Left lobe of liver (tissue), 2 donors: ENCODE measurements around the gene IMMT. TPM values are rescaled to one million over a fixed set of nuclear protein-coding genes. Genes with fewer than 3 reads are reported as not detected.
"Not testable (repeated sequence)": the region's sequence is repeated elsewhere in the genome, so short reads cannot be mapped to it uniquely, and the experiment has no call there.

Experiments used
- ATAC-seq: fragments of 200-7000 bp; cut with Tn5 transposase; one replicate; pipeline ENCODE4 v1.9.1; 2020; ENCODE audit warnings: mild to moderate bottlenecking, moderate library complexity
- DNase-seq: peaks from one replicate; pipeline ENCODE4 v3.0.0-alpha.2; 2020; ENCODE audit warnings: low spot score
- total RNA-seq: library from RNA; stranded (reverse); gene quantifications from one replicate; pipeline ENCODE4 v1.2.1, GENCODE V29; 2021
- donor health status: DM: no; HTN: no; CAD: no; lungs with moderate emphysema.
- donor health status: DM: no; HTN: yes; CAD: no.

Gene IMMT
- total RNA-seq, 1 donor from 2014 or later, result 50.1 TPM

DNA sequence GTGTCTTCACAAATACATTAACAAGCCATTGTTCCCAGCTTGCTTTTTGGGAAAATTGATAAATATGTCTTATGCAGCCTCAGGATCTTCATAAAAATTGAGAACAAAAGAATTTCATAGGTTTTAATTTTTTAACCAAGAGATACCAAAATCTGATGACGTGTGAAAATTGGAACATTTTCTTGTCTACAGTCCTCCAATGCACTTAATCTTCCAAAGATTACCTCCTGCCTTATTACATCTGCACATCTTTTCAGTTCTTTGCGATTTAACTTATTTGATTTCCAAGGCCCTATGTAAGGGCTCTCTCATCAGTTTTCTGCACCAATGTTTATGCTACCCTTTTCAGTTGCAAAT lies 7.1 kb upstream of the IMMT start:
- ATAC-seq, result no peak

DNA sequence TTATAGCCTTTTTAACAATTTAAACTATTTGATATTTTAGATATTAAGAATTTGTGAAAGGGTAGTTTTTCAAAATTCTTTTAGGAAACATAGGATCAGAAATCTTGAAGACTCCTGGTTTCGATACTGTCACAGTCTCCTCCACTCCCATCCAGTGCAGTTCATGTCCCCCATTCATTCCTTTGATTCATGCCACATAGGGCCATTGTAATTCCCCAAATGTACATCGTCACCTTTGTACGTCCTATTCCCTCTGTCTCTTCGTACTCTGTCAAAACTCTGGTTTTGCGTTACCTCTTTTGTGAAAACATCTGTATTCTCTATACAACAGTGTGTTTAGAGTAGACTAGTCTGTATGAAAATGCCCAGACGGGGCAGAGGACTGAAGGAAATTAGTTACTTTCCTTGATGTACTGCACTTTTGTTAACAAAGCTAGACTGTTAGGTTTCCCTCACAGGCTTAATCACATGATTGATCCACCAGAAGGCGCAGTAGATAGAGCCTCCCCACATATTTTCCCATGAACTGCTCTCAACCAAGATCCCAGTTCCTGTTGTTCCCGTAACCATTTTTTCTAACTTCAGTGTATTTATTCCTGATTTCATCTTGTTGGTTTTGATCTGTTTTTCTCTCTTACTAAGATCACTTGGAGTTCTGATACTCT lies 6.5 kb upstream of the IMMT start:
- no peak for ATAC-seq
- no peak for DNase-seq

More for the DNA sequence above, 7.1 kb upstream of the IMMT start:
- DNase-seq, result no peak

DNA sequence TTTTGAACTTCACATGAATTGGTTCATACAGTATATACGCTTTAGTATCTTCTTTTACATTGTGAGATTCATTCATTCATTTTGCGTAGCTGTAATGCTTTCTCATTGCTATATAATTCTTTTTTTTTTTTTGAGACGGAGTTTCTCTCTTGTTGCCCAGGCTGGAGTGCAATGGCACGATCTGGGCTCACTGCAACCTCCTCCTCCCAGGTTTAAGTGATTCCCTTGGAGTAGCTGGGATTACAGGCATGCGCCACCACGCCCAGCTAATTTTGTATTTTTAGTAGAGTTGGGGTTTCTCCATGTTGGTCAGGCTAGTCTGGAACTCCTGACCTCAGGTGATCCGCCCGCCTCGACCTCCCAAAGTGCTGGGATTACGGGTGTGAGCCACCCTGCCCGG lies 5.3 kb upstream of the IMMT start:
- not testable (repeated sequence) for ATAC-seq, DNase-seq

DNA sequence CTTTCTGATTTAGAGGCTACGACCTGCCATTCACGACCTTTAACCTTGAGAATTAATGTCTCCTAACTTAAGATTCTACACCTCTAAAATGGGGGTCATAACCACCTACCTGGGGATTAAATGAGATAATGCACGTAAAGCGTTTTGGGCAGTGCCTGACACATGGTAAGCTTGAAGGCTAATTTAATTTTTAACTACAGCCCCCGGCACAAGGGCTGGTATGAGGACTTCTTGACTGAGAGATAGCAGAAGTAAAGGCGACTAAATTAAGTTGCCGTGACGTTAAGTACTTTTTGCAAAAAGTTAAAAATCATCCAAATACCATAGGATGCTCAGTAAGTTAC lies 4.5 kb upstream of the IMMT start:
- no peak for ATAC-seq
- DNase-seq, result no peak

DNA sequence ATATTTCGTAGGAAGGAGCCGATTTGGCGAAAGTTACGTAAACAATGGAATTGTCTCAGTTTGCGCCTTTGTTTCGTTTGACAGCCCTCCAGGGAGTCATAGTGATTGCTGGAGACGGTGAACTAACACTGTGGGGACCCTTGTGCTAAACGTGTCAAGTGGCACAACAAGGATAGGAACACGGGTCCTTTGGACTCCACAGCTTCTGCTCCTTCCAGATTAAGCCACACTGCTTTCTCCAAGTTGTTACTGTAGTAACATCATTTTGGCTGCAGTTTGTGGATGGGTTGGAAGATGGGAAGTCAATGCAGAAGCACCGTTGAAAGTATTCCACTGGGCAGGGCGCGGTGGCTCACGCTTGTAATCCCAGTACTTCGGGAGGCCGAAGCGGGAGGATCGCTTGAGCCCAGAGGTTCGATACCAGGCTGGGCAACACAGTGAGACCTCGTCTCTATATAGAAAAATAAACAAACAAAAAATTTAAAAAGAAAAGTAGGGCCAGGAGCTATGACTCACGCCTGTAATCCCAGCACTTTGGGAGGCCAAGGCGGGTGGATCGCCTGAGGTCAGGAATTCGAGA lies 636 bp upstream of the IMMT start:
- no peak for ATAC-seq
- DNase-seq, result no peak

DNA sequence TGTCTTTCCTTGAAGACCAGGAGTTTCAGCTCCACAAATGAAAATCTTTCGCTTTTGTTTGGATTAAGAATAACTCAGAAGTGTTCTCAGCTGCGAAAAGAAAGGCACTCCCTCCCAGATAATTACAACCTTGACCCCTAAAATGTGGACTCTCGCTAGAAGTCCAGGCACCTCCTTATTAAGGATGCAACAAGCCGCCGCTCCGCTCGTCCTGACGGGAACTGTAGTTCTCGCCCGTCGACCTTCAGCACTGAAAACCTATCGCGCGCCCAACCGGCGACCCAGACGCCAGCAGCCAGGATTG lies 559 bp downstream of the IMMT start:
- peak; percentile 96 for DNase-seq
- ATAC-seq, result no peak

DNA sequence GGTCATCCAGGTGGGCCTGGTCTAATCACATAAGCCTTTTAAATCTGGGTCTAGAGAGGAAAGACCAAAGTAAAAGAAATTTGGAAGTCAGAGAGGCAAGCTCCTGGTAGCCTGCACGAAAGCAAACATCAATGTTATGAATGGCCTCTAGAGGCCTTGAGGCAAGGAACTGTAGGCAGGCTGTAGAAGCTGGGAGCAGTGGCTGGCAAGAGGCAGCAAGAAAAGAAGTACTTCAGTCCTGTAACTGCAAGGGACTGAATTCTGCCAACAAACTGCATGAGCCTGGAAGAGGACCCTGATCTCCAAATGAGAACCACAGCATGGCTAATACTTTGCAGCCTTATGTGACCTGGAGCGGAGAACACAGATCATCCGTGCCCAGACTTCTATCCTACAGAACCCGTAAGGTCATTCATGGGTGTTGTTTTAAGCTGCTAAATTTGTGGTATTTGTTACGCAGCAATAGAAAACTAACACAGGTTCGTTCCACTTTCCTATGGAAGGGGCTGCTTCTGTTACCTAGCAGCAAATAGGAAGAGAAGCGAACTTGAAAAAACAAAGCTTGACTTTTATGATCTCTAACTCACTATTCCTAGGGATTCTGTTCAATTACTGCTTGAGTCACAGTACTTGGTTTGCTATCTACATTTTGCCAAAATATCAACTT lies 1.2 kb downstream of the IMMT start:
- DNase-seq (no peak), ATAC-seq (no peak)

DNA sequence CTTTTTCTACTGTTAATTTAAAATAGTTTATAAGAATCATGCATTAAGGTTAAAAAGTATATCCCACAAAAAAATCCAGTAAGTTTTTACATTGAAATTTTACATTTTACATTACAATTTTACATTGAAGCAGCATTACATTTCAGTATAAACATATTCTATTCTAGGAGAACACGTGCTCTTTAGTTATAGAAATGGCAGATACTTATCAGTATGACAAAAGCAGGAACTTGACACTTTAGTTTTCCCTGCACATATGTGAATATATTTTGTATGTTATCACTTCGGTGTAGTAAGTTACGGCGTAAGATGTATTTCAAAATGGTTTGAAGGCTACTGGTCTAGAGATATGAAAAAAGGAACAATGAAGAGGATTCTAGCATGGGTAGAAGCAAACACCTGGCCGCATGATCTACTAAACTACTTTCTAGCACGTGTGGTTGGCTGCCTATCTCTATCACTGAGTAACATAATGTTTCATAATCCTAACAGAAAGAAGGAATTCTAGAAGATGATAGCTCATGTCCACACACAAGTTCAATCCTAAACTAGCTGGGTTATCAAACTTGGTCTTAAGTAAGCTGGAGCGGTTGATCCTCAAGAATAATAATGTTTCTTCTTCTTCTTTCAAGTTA lies 5.4 kb downstream of the IMMT start:
- ATAC-seq, result no peak

DNA sequence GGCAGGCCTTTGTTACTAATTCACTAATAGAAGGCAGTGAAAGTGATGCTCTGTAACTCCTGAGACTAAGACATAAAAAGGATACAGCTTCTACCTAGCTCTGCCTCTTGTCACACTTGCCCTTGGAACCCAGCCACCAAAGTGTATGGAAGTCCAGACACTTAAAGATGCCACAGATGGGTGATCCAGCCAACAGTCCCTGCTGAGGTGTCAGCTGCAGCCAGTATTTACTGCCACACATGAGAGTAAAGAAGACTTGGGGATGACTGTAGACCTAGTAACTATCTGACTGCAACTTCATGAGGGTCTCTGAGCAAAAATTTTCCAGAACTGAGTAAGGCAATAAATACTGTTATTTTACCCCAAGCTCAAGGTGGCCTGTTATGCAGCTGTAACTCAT lies 8.8 kb downstream of the IMMT start:
- ATAC-seq, result no peak
- DNase-seq, result no peak

More for the DNA sequence above, 5.4 kb downstream of the IMMT start:
- no peak for DNase-seq

DNA sequence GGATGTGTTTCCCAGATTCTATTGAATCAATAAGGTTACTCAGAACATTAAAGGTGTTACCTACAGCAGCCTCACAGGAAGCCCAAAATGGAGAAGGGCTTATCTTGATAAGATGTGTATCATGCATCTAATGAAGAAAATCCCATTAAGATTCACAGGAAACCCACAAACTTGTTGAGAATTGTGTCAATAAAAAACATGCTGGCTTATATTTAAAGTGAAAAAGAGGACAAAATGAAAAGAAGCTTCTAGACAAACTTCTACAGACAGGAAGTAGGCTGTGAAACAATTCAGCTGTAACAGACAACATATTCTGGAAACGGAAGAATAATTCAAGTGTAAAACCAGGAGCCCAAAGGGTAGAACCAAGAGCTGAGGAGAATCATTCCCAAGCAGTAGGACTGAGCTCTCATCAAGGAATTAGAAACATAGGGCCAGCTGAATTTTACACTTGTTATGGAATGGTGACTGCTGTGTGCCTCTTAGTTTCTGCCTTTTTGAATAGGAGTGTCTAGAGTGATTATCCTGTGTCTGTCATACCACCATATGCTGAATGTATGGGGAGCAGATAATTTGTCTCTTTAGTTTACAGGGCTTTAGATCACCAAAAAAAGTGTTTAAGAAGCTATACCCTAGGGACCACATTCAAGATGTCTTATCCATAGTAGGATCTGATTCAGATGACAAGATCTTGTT lies 9.6 kb downstream of the IMMT start:
- ATAC-seq (peak; percentile 19), DNase-seq (no peak)

DNA sequence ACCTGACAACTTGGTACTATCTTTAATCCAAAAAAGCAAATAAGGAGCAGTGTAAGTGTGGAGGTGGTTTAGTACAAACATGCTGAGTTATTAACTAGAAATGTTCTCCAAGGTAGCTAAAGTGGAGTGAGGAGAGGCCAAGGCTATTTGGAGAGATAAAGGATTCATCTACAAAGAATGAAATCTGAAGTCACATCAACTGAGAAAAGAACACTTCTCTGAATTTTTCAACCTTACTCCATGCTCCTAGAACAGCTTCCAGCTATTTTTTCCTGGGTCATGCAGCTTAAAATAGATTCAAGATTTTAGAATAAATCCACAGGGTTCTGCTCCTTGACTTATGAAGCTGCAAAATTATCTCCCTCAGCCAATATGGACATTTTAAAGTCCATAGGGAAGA lies 18.7 kb downstream of the IMMT start:
- ATAC-seq (no peak), DNase-seq (no peak)

DNA sequence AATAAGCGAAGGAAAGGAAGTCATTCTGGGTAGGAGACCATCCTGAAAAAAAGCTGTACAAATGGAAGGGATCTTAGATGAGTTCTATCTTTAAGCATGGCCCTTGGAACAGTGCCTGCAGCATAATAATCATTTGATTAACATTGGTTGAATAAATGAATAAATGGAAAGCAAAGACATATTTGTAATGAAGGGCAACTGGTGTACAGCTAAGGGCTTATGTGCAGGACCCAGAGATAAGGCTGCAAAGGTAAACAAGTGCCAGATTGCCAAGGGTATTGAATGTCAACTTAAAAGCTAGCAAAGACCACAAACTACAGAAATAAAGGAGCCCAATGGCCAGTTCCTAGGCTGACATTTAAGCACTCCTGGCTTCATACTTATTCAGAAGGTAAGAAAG lies 19.4 kb downstream of the IMMT start:
- DNase-seq (no peak), ATAC-seq (peak; percentile 37)

DNA sequence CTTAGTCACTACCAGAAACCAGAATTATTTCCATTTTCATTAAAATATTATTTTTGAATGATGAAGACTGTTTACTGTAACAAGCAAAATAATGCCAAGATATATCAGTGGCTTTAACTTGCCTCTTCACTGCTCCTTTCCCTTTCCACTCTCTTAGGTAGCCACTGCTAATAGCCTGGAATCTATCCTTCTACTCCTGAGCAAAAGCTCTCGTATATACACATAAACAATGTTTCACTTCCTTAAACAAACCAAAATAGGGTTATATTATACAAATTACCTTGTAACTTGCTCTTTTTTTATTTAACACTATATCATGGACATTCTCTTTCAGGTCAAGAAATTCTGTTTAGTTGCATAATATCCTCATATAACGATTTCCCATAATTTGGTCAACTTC lies 20.8 kb downstream of the IMMT start:
- no peak for ATAC-seq

DNA sequence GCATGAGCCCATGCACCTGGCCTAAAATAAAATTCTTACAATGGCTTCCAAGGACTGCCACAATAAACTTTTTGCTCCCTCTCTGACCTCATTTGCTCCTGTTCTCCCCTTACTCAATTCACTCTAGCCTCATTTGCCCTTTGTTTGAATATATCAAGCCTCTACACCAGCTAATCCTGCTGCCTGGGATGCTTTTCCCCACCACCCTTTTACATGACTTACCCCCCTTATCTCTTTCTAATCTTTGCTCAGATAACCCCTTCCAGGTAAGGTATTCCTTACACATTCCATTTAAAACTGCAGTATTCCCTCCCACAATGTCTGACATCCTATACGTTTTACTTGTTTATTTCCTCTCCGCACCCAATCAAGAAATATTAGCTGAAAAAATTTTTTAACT lies 22.7 kb downstream of the IMMT start:
- ATAC-seq (no peak), DNase-seq (no peak)

More for the DNA sequence above, 20.8 kb downstream of the IMMT start:
- no peak for DNase-seq

DNA sequence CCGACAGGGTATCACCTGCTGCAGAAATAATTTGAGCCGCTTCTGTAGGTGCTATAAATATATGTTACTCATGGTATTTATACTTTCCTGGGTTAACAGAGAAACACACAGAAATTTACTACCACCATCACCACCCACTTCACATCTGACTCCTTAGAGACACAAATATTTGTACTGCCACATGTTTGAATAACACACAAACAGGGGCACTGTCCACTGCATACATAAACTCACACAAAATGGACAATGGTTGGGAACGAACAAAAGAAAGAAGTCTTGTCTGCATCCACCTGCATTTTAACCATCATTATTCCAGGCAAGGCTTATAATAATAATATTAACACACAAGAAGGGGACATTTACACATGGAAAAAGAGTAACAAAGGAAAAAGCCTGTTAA lies 24.0 kb downstream of the IMMT start:
- DNase-seq (no peak), ATAC-seq (no peak)

DNA sequence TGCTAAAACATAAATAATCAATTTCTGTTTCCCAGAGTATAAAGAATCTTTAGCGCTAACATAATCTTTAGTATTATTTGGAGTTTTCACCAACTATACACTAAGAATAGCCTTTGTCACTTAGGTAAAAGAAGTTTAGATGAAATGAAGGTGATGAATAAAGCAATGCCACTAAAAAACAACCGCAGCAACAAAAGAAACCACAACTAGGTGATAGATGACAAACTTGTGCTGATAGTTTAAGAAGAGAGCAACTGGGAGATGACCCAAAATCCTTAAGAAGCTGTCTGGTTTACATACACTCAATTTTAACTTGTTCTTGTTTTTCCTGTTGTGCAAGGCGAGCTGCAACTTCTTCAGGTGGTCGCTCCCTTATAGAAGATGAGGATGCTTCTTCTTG lies 24.8 kb downstream of the IMMT start:
- no peak for ATAC-seq

DNA sequence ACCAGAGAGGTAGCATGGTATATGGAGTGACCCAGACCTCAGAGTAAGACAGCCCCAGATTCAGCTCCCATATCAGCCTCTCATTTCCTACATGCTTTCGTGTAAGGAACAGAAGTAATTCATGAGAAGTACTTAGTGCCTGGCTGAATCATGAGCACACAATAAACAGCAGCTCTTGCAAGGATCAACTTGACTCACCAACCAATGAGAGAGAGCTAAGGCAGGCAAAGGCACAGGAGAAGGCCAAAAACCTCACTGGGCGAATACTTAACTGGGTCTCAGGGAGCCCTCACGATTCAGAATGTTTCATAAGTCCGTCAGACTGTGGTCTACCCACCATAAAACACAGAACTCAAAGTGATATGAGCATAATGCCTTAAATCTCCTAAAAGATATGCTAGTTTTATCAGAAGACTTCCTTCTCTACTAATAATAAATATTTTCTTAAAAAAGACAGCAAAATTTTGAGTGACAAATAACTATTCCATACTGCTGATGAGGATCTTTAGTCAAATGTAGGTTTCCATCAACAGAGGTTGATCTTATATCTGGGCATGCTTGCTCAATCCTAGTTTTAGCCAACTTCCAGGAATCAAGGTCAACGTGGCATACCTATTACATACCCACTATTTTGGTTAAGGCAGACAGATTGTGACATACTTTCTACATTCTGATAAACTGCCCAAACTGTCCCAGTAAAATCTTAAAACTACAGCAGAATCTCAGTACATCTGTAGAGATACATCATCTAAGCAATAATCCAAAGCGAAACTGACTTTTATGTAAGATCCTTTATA lies 34.9 kb downstream of the IMMT start:
- no peak for DNase-seq
- ATAC-seq, result peak; percentile 36

More for the DNA sequence above, 24.8 kb downstream of the IMMT start:
- DNase-seq, result no peak

DNA sequence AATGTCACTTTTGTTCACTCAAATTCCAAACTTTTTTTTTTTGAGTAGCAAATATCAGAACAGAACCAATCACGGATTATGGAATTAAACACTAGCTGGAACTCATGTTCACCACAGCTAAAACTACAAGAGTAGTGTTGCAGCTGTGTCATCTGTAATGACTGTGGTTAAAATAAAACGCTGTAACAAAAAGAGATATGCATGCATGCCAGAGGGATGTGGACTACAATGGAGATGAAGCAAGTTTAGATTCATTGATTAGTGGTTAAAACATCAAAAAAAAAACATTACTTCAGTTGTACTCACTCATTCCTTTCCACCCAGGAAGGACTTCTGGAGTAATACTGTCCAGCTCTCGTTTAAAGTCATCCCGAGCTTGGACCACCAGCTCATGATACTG lies 37.0 kb downstream of the IMMT start:
- ATAC-seq (no peak), DNase-seq (no peak)

DNA sequence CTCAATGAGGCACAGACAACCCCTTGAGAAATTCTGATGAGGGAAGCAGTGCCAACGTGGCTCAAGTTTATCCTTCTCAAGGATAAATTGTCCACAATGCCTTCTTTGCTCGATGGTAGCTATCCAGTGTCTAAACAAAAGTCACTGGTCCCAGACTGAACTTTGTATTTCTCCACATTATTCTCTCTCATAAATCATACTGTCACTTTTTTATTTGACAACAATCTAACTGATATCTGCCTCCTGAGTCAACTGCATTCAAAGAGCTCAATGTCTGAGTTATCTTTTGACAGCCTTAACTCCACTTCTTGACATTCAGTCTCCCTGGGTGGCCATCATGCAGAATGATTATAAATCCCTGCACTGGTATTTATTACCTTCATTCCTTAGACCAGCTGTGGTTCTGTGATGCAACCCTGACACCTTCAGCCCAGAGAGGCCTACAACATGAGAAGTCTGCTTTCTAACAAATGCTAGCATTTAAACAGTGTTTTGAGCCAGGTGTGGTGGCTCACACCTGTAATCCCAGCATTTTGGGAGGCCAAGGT lies 38.2 kb downstream of the IMMT start:
- DNase-seq, result no peak
- no peak for ATAC-seq

DNA sequence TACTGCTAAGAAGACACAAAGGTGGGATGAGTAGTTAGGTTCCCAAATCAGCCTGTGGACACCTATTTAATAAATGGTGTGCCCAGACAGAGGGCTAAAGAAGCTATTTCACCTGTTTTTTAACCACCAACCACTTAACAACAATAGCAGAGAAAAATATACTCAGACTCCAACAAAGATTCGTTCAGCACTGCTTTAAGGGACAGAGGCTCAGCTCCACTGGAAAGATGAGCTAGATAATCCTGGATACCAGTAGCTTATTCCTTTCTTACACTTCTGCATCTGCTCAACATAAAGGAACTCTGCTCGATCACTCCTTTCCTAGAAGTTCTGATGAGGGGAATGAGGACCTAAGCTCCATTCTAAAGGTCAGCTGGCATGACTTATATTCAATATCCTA lies 44.8 kb downstream of the IMMT start:
- no peak for ATAC-seq
- DNase-seq, result no peak

DNA sequence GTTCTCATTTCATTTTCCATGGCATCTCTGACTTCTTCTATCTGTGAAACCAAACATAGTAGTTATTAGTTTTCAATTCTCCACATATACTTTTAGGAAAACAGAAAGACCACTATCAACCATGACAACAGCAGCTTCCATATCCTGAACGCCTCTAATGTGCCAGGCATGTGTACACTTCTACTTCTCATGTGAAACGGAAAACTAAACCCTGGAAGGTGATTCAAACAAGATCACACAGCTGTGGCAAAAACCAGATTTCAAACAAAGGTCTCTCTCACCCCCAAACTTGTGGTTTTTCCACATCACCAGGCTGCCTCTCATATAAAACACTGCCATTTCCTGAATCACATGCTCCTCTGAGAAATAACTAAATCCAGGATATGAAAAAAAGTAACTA lies 47.5 kb downstream of the IMMT start:
- ATAC-seq, result no peak

More for the DNA sequence above, 47.5 kb downstream of the IMMT start:
- no peak for DNase-seq
